ENCODE measurements around the gene DOK3. TPM values are rescaled to one million over a fixed set of nuclear protein-coding genes. Genes with fewer than 3 reads are reported as not detected.
A peak's percentile ranks its signal among the peaks of the same experiment; 100 is the strongest.

The DOK3 gene
- total and polyA plus RNA-seq, 4 donors: 3.4 to 15.8 (median 8.9) TPM

GRCh38 chr5:177526191-177526590, 16.6 kb upstream of the DOK3 start:
- Histone ChIP-seq H3K36me3 (ENCODE audit: control insufficient read depth, insufficient read depth, low read length) (peaks cover 92% of the 10 kb centered on the region), H3K27me3 (ENCODE audit: control insufficient read depth, insufficient read depth, low read length) (no peaks in the 10 kb centered on the region), H3K4me3 (ENCODE audit: low read depth, low read length) (no peak overlapping the region), H3K9me3 (ENCODE audit: control insufficient read depth, insufficient read depth, low read length) (no peaks in the 10 kb centered on the region), H3K27ac (ENCODE audit: low read depth, low read length) (no peak overlapping the region), H3K4me1 (ENCODE audit: control insufficient read depth, insufficient read depth, low read length) (no peaks in the 10 kb centered on the region)
- 100% methylated on average over 2 of the region's 4 CpGs for whole genome bisulfite sequencing (ENCODE audit: insufficient coverage)
- DNase-seq (ENCODE audit: low read depth in 4 of 6, low spot score in 6 of 6): no peak

- WGBS (ENCODE audit: insufficient coverage): 80% methylated on average over 8 of the region's 10 CpGs
- H3K27me3 ChIP-seq (ENCODE audit: control insufficient read depth, insufficient read depth, low read length): no peaks in the 10 kb centered on the region
- H3K4me1 ChIP-seq (ENCODE audit: control insufficient read depth, insufficient read depth, low read length): peaks cover 4% of the 10 kb centered on the region
- no peak overlapping the region for H3K27ac ChIP-seq (ENCODE audit: low read depth, low read length)
- H3K4me3 ChIP-seq (ENCODE audit: low read depth, low read length): no peak overlapping the region
- H3K9me3 ChIP-seq (ENCODE audit: control insufficient read depth, insufficient read depth, low read length): no peaks in the 10 kb centered on the region
- peaks cover 92% of the 10 kb centered on the region for H3K36me3 ChIP-seq (ENCODE audit: control insufficient read depth, insufficient read depth, low read length)
- no peak for DNase-seq (ENCODE audit: low read depth in 4 of 6, low spot score in 6 of 6)
These were observed 15.5 kb upstream of the DOK3 start for GRCh38 chr5:177524941-177525655.

GRCh38 chr5:177524539-177524900, 14.9 kb upstream of the DOK3 start:
- Histone ChIP-seq H3K27me3 (ENCODE audit: control insufficient read depth, insufficient read depth, low read length) (no peaks in the 10 kb centered on the region), H3K4me1 (ENCODE audit: control insufficient read depth, insufficient read depth, low read length) (peaks cover 4% of the 10 kb centered on the region), H3K36me3 (ENCODE audit: control insufficient read depth, insufficient read depth, low read length) (peaks cover 92% of the 10 kb centered on the region), H3K27ac (ENCODE audit: low read depth, low read length) (no peak overlapping the region), H3K4me3 (ENCODE audit: low read depth, low read length) (no peak overlapping the region), H3K9me3 (ENCODE audit: control insufficient read depth, insufficient read depth, low read length) (no peaks in the 10 kb centered on the region)
- 92% methylated on average over 11 of the region's 12 CpGs for WGBS (ENCODE audit: insufficient coverage)
- no peak for DNase-seq (ENCODE audit: low read depth in 4 of 6, low spot score in 6 of 6)

- no peak overlapping the region for H3K27ac ChIP-seq (ENCODE audit: low read depth, low read length)
- peaks cover 90% of the 10 kb centered on the region for H3K36me3 ChIP-seq (ENCODE audit: control insufficient read depth, insufficient read depth, low read length)
- 95% methylated on average over 17 of the region's 19 CpGs for WGBS (ENCODE audit: insufficient coverage)
- H3K4me1 ChIP-seq (ENCODE audit: control insufficient read depth, insufficient read depth, low read length): peaks cover 4% of the 10 kb centered on the region
- H3K27me3 ChIP-seq (ENCODE audit: control insufficient read depth, insufficient read depth, low read length): no peaks in the 10 kb centered on the region
- H3K4me3 ChIP-seq (ENCODE audit: low read depth, low read length): no peak overlapping the region
- no peaks in the 10 kb centered on the region for H3K9me3 ChIP-seq (ENCODE audit: control insufficient read depth, insufficient read depth, low read length)
- no peak for DNase-seq (ENCODE audit: low read depth in 4 of 6, low spot score in 6 of 6)
These were observed 14.3 kb upstream of the DOK3 start for GRCh38 chr5:177523711-177524538.

- Histone ChIP-seq H3K4me3 (ENCODE audit: low read depth, low read length) (no peak overlapping the region), H3K27me3 (ENCODE audit: control insufficient read depth, insufficient read depth, low read length) (no peaks in the 10 kb centered on the region), H3K27ac (ENCODE audit: low read depth, low read length) (no peak overlapping the region), H3K36me3 (ENCODE audit: control insufficient read depth, insufficient read depth, low read length) (peaks cover 62% of the 10 kb centered on the region), H3K4me1 (ENCODE audit: control insufficient read depth, insufficient read depth, low read length) (peaks cover 13% of the 10 kb centered on the region), H3K9me3 (ENCODE audit: control insufficient read depth, insufficient read depth, low read length) (no peaks in the 10 kb centered on the region)
- WGBS (ENCODE audit: insufficient coverage): 69% methylated on average over 2 of the region's 2 CpGs
- no peak for DNase-seq (ENCODE audit: low read depth in 4 of 6, low spot score in 6 of 6)
These were observed 11.4 kb upstream of the DOK3 start for GRCh38 chr5:177520916-177521513.

- WGBS (ENCODE audit: insufficient coverage): 97% methylated on average over 3 of the region's 3 CpGs
- H3K4me1 ChIP-seq (ENCODE audit: control insufficient read depth, insufficient read depth, low read length): peaks cover 20% of the 10 kb centered on the region
- H3K27ac ChIP-seq (ENCODE audit: low read depth, low read length): no peak overlapping the region
- no peaks in the 10 kb centered on the region for H3K9me3 ChIP-seq (ENCODE audit: control insufficient read depth, insufficient read depth, low read length)
- DNase-seq (ENCODE audit: low read depth in 4 of 6, low spot score in 6 of 6): no peak
- no peaks in the 10 kb centered on the region for H3K27me3 ChIP-seq (ENCODE audit: control insufficient read depth, insufficient read depth, low read length)
- H3K36me3 ChIP-seq (ENCODE audit: control insufficient read depth, insufficient read depth, low read length): peaks cover 62% of the 10 kb centered on the region
- H3K4me3 ChIP-seq (ENCODE audit: low read depth, low read length): no peak overlapping the region
These were observed 10.6 kb upstream of the DOK3 start for GRCh38 chr5:177520271-177520670.

- Histone ChIP-seq H3K4me3 (ENCODE audit: low read depth, low read length) (no peak overlapping the region), H3K27ac (ENCODE audit: low read depth, low read length) (no peak overlapping the region), H3K9me3 (ENCODE audit: control insufficient read depth, insufficient read depth, low read length) (no peaks in the 10 kb centered on the region), H3K36me3 (ENCODE audit: control insufficient read depth, insufficient read depth, low read length) (peaks cover 62% of the 10 kb centered on the region), H3K4me1 (ENCODE audit: control insufficient read depth, insufficient read depth, low read length) (peaks cover 20% of the 10 kb centered on the region), H3K27me3 (ENCODE audit: control insufficient read depth, insufficient read depth, low read length) (no peaks in the 10 kb centered on the region)
- no peak for DNase-seq (ENCODE audit: low read depth in 4 of 6, low spot score in 6 of 6)
- 82% methylated on average over 8 of the region's 13 CpGs for WGBS (ENCODE audit: insufficient coverage)
These were observed 10.0 kb upstream of the DOK3 start for GRCh38 chr5:177519463-177520235.

GRCh38 chr5:177516601-177517568, 7.3 kb upstream of the DOK3 start, which contains the start of gene DDX41:
TSS of gene DDX41 (minus strand) at chr5:177516961. CDS start at chr5:177516945, 16 bp downstream.
- Histone ChIP-seq H3K4me1 (ENCODE audit: control insufficient read depth, insufficient read depth, low read length) (peaks cover 20% of the 10 kb centered on the region), H3K36me3 (ENCODE audit: control insufficient read depth, insufficient read depth, low read length) (peaks cover 70% of the 10 kb centered on the region), H3K27me3 (ENCODE audit: control insufficient read depth, insufficient read depth, low read length) (no peaks in the 10 kb centered on the region), H3K9me3 (ENCODE audit: control insufficient read depth, insufficient read depth, low read length) (no peaks in the 10 kb centered on the region), H3K4me3 (ENCODE audit: low read depth, low read length) (peak within 1 kb of the TSS; percentile 94), H3K27ac (ENCODE audit: low read depth, low read length) (peak within 1 kb of the TSS; percentile 93)
- WGBS (ENCODE audit: insufficient coverage): 0% methylated on average over 96 of the region's 96 CpGs
- DNase-seq (ENCODE audit: low read depth in 4 of 6, low spot score in 6 of 6): peak; percentile 98 to 100 (median 98)

Data from spinal cord (tissue), 10 donors.